IPS-20b (cell line): Measurements from ENCODE around the gene PARD3.
"Not testable (repeated sequence)": the region's sequence is repeated elsewhere in the genome, so short reads cannot be mapped to it uniquely, and the experiment has no call there.

ENCODE experiments used
- H3K27ac ChIP-seq: one replicate; pipeline ENCODE4 v1.5.1; 2013; ENCODE audit warnings: low read length
- H3K27me3 ChIP-seq: 2 replicates; pipeline ENCODE4 v1.6.1; 2013; ENCODE audit warnings: mild to moderate bottlenecking, low read length, inconsistent platforms; ENCODE audit not compliant: insufficient read depth
- H3K36me3 ChIP-seq: 2 replicates; pipeline ENCODE4 v1.6.1; 2013; ENCODE audit warnings: low read depth, mild to moderate bottlenecking, inconsistent platforms, low read length, moderate library complexity; ENCODE audit not compliant: insufficient read depth
- H3K4me1 ChIP-seq: 2 replicates; pipeline ENCODE4 v1.6.1; 2013; ENCODE audit warnings: mild to moderate bottlenecking, control low read depth, inconsistent platforms, low read length, moderate library complexity; ENCODE audit not compliant: insufficient read depth
- H3K4me3 ChIP-seq: 2 replicates; pipeline ENCODE4 v1.5.1; 2013; ENCODE audit warnings: mild to moderate bottlenecking, low read length, inconsistent platforms
- H3K9ac ChIP-seq: 2 replicates; pipeline ENCODE4 v1.6.1; 2013; ENCODE audit warnings: low read depth, mild to moderate bottlenecking, inconsistent platforms, low read length, moderate library complexity
- H3K9me3 ChIP-seq: 2 replicates; pipeline ENCODE4 v1.6.1; 2013; ENCODE audit warnings: mild to moderate bottlenecking, low read depth, low read length, inconsistent platforms; ENCODE audit not compliant: insufficient read depth

PARD3 gene

GRCh38 chr10:34717429-34717828 is 97.7 kb downstream of the PARD3 start:
- Histone ChIP-seq H3K4me1 (no peaks in the 10 kb centered on the region; the same call in 1 of the 2 replicates), H3K36me3 (no peaks in the 10 kb centered on the region), H3K27me3 (no peaks in the 10 kb centered on the region), H3K27ac (no peak overlapping the region), H3K4me3 (no peak overlapping the region), H3K9me3 (no peaks in the 10 kb centered on the region), H3K9ac (no peak overlapping the region)

- H3K4me3 ChIP-seq: no peak overlapping the region
- H3K27me3 ChIP-seq: no peaks in the 10 kb centered on the region
- H3K36me3 ChIP-seq: no peaks in the 10 kb centered on the region
- H3K4me1 ChIP-seq: no peaks in the 10 kb centered on the region; the same call in 1 of the 2 replicates
- H3K9me3 ChIP-seq: no peaks in the 10 kb centered on the region
- H3K9ac ChIP-seq: no peak overlapping the region
- H3K27ac ChIP-seq: no peak overlapping the region
These were observed 98.1 kb downstream of the PARD3 start for GRCh38 chr10:34716958-34717357.

GRCh38 chr10:34716234-34716633 is 98.9 kb downstream of the PARD3 start:
- Histone ChIP-seq H3K9ac (no peak overlapping the region), H3K9me3 (no peaks in the 10 kb centered on the region), H3K27me3 (no peaks in the 10 kb centered on the region), H3K27ac (no peak overlapping the region), H3K36me3 (no peaks in the 10 kb centered on the region), H3K4me3 (no peak overlapping the region), H3K4me1 (no peaks in the 10 kb centered on the region; the same call in 1 of the 2 replicates)

DNA sequence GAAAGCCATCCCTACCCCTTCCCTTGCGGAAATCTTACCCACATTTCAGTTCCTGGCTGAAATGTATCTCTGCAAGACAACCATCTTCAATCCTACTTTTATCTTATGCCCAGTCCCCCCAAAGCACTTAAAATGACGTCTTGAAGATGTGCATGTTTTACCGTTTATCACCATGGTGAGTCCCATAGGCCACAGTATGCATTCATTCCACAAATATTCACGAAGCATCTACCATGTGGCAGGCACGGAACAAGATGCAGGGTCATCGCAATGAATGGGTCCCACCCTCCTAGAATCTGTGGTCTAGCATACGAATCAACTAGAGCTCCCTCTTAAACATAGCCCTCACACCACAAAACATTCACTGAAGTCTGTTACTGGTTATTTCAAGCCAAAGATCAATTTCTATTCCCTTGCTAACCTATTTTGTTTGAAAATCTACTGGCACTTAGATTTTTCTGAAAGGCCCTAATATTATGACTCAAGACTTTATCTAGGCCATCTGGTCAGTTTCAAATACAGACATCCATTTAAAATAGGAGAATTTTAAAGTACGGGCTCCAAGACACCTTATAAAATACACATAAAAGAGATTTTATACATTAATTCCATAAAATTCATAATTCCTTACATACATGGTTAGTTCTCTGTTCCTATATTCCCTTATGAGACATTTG is 99.4 kb downstream of the PARD3 start:
- Histone ChIP-seq H3K9ac (no peak overlapping the region), H3K4me3 (no peak overlapping the region), H3K4me1 (no peaks in the 10 kb centered on the region), H3K27me3 (no peaks in the 10 kb centered on the region), H3K27ac (no peak overlapping the region), H3K9me3 (no peaks in the 10 kb centered on the region), H3K36me3 (no peaks in the 10 kb centered on the region)

- Histone ChIP-seq H3K9me3 (no peaks in the 10 kb centered on the region), H3K36me3 (no peaks in the 10 kb centered on the region), H3K4me3 (no peak overlapping the region), H3K9ac (no peak overlapping the region), H3K27me3 (no peaks in the 10 kb centered on the region), H3K4me1 (no peaks in the 10 kb centered on the region), H3K27ac (no peak overlapping the region)
These were observed 101.2 kb downstream of the PARD3 start for GRCh38 chr10:34713875-34714274.

- no peak overlapping the region for H3K9ac ChIP-seq
- no peaks in the 10 kb centered on the region for H3K9me3 ChIP-seq
- H3K36me3 ChIP-seq: no peaks in the 10 kb centered on the region
- H3K4me1 ChIP-seq: no peaks in the 10 kb centered on the region
- H3K27me3 ChIP-seq: no peaks in the 10 kb centered on the region
- H3K4me3 ChIP-seq: no peak overlapping the region
- no peak overlapping the region for H3K27ac ChIP-seq
These were observed 103.6 kb downstream of the PARD3 start for GRCh38 chr10:34711500-34711899.

DNA sequence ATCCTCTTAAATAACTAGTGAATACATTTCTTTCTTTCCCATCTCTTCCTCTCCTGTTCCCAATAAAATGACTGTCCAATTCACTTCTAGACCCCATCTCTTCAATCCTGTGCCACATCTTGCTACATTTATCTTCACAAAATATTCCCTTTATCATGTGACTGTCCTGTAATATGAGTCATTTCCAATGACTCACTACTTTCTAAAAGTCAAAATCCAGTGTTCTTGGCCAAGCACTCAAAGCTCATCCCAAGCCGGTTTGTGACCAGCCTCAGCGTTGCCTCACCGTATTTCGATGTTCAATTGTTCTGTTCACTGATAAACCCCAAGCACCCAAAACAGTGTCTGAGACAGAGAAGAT is 104.7 kb downstream of the PARD3 start:
- Histone ChIP-seq H3K36me3 (no peaks in the 10 kb centered on the region), H3K4me1 (no peaks in the 10 kb centered on the region), H3K9me3 (no peaks in the 10 kb centered on the region), H3K4me3 (no peak overlapping the region), H3K27ac (no peak overlapping the region), H3K27me3 (no peaks in the 10 kb centered on the region), H3K9ac (no peak overlapping the region)

GRCh38 chr10:34709637-34710390 is 105.3 kb downstream of the PARD3 start:
- Histone ChIP-seq H3K36me3 (no peaks in the 10 kb centered on the region), H3K27me3 (no peaks in the 10 kb centered on the region), H3K9me3 (no peaks in the 10 kb centered on the region), H3K4me3 (no peak overlapping the region), H3K4me1 (peaks cover under 1% of the 10 kb centered on the region; the same call in 1 of the 2 replicates), H3K27ac (no peak overlapping the region), H3K9ac (no peak overlapping the region)

DNA sequence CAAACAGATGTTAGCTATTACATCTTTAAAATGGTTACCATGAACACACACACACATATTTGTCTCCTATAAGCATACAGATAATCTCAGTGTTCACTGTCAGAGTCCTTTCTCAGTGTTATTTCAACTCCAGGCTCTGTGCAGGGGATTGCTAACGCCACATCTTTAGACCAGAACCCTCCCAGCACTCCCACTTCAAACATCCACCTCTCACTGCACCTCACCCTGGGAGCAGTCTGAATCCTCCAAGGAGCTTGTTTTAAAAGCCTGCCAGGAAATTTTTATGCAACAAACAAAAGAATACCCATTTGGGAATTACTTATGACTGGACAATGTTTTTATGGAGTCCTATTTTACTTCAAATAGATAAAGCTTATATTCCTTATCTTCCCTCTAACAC is 107.4 kb downstream of the PARD3 start:
- H3K27me3 ChIP-seq: no peaks in the 10 kb centered on the region
- H3K27ac ChIP-seq: no peak overlapping the region
- no peaks in the 10 kb centered on the region for H3K36me3 ChIP-seq
- peaks cover 6% of the 10 kb centered on the region; the same call in 1 of the 2 replicates for H3K4me1 ChIP-seq
- no peak overlapping the region for H3K9ac ChIP-seq
- no peak overlapping the region for H3K4me3 ChIP-seq
- no peaks in the 10 kb centered on the region for H3K9me3 ChIP-seq

DNA sequence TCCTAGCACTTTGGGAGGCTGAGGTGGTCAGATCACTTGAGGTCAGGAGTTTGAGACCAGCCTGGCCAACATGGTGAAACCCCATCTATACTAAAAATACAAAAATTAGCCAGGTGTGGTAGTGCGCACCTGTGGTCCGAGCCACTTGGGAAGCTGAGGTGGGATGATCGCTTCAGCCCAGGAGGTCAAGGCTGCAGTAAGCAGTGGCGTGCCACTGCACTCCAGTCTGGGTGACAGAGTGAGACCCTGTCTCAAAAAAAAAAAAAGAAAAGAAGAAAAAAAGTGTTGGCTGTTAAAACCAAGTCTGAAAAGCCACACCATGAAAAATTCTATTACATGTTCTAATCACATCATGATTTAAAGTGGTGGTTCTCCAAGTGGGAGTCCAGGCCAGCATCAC is 108.1 kb downstream of the PARD3 start:
- H3K36me3 ChIP-seq, H3K27me3 ChIP-seq, H3K9me3 ChIP-seq, H3K27ac ChIP-seq, H3K4me3 ChIP-seq, H3K9ac ChIP-seq, H3K4me1 ChIP-seq: not testable (repeated sequence)

GRCh38 chr10:34706147-34706546 is 108.9 kb downstream of the PARD3 start:
- Histone ChIP-seq H3K36me3 (no peaks in the 10 kb centered on the region), H3K4me3 (no peak overlapping the region), H3K9ac (no peak overlapping the region), H3K27me3 (no peaks in the 10 kb centered on the region), H3K9me3 (no peaks in the 10 kb centered on the region), H3K27ac (no peak overlapping the region), H3K4me1 (peaks cover 7% of the 10 kb centered on the region; the same call in 1 of the 2 replicates)

GRCh38 chr10:34705563-34705962 is 109.5 kb downstream of the PARD3 start:
- H3K27ac ChIP-seq: no peak overlapping the region
- H3K27me3 ChIP-seq: no peaks in the 10 kb centered on the region
- H3K9me3 ChIP-seq: no peaks in the 10 kb centered on the region
- no peak overlapping the region for H3K9ac ChIP-seq
- H3K36me3 ChIP-seq: no peaks in the 10 kb centered on the region
- peaks cover 11% of the 10 kb centered on the region; the same call in 1 of the 2 replicates for H3K4me1 ChIP-seq
- no peak overlapping the region for H3K4me3 ChIP-seq
